ENCODE data around the gene FGFRL1.

DNA sequence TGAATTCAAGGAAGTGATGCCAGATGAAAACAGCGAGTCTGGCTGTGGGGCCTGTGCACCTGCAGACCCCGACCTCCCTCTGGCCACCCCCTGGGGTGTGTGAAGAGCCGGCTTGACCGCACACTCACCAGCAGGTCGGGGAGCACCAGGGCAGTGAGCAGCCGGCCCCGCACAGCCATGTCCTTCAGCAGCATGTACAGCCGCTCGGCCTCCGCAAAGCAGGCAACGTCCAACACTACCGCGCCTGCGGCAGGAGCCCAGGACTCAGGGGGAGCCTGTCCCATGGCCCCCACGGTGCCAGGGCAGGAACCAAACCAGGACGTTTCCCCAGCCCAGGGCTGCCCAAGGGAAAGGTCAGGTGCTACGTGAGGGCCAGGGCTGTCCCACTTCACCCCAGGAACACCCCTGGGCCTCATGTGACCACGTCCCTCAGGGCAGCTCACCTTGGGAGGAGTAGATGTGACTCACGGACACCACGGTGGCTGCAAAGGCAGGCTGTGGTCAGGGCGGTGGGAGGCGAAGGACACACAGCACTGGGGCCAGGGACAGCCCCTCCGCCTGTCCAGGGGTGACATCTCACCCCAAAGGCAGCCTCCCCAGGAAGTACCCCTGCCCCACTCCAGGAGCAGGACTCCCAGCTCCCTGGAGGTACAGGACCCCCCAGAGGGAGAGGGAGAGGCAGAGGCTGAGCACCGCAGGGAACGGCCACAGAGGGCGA, 46.2 kb upstream of the FGFRL1 start:
- TF ChIP-seq, protein P1, sequence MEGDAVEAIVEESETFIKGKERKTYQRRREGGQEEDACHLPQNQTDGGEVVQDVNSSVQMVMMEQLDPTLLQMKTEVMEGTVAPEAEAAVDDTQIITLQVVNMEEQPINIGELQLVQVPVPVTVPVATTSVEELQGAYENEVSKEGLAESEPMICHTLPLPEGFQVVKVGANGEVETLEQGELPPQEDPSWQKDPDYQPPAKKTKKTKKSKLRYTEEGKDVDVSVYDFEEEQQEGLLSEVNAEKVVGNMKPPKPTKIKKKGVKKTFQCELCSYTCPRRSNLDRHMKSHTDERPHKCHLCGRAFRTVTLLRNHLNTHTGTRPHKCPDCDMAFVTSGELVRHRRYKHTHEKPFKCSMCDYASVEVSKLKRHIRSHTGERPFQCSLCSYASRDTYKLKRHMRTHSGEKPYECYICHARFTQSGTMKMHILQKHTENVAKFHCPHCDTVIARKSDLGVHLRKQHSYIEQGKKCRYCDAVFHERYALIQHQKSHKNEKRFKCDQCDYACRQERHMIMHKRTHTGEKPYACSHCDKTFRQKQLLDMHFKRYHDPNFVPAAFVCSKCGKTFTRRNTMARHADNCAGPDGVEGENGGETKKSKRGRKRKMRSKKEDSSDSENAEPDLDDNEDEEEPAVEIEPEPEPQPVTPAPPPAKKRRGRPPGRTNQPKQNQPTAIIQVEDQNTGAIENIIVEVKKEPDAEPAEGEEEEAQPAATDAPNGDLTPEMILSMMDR (IDR thresholded peaks at IDR 0.05; ENCODE audit: low read depth, low read length), result no peak
- TF ChIP-seq EZH2phosphoT487 (IDR thresholded peaks at IDR 0.05; ENCODE audit: low read depth), result no peak
